K562 (cell line): ENCODE measurements around the gene EBF4. TPM values are rescaled to one million over a fixed set of nuclear protein-coding genes. Genes with fewer than 3 reads are reported as not detected.

Experiments used
- PYGO2 ChIP-seq: fragments of 450-650 bp; IDR thresholded peaks from 2 replicates; pipeline ENCODE4 v1.6.1; 2016; ENCODE audit warnings: mild to moderate bottlenecking, missing genetic modification characterization, moderate library complexity, missing compliant biosample characterization
- RBM15 ChIP-seq: fragments of 200-400 bp; formaldehyde crosslinking; IDR thresholded peaks from 2 replicates; pipeline ENCODE4 v1.6.1; 2018; ENCODE audit warnings: mild to moderate bottlenecking, low read length, moderate library complexity; ENCODE audit not compliant: insufficient read depth
- RBM39 ChIP-seq: fragments of 200-400 bp; formaldehyde crosslinking; optimal IDR thresholded peaks from 2 replicates; pipeline ENCODE3; 2018; ENCODE audit warnings: low read depth, low read length
- RFX5 ChIP-seq: IDR thresholded peaks from 2 replicates; pipeline ENCODE4 v1.6.1; 2011; ENCODE audit warnings: low read depth, mild to moderate bottlenecking, improper control_type of control experiment, low read length
- STAG1 ChIP-seq: sonication (generic); formaldehyde crosslinking; IDR thresholded peaks from 2 replicates; pipeline ENCODE4 v1.5.0; 2020; ENCODE audit warnings: missing genetic modification reagents, borderline replicate concordance
- polyA plus RNA-seq, 8 experiments: library from polyadenylated mRNA; depleted of rRNA in 4 of 8; stranded (reverse) in 5 of 8; unstranded in 3 of 8; fragments of >200 nt; fragmentation: Nextera tagmentation in 2 of 8; fragmentation: Illumina TruSeq in 1 of 8; extraction: Ambion mirVana in 2 of 8; extraction: Trizol in 1 of 8; gene quantifications; 2 replicates each; pipeline versions ENCODE4 v1.2.1 to v1.2.3, GENCODE V29; 2011 to 2014; ENCODE audit warnings: inconsistent platforms in 1 of 8, missing spikeins in 1 of 8
- total RNA-seq, 7 experiments: library from RNA; depleted of rRNA in 6 of 7; stranded (reverse); fragments of >200 nt in 6 of 7; fragmentation: Illumina TruSeq in 2 of 7; extraction: Trizol in 2 of 7; gene quantifications; 2 replicates each; pipeline versions ENCODE4 v1.2.1 to v1.2.3, GENCODE V29; 2011 to 2021; ENCODE audit warnings: low replicate concordance in 1 of 7
- TF ChIP-seq, protein P1 (sequence below): sonication (generic); formaldehyde crosslinking; IDR thresholded peaks from 2 replicates; pipeline ENCODE4 v1.8.1; 2022; ENCODE audit warnings: missing genetic modification reagents
- TF ChIP-seq, protein P2 (sequence below): fragments of 250-450 bp; sonication (Bioruptor Pico); IDR thresholded peaks from 2 replicates; pipeline ENCODE4 v1.4.0; 2020
- TF ChIP-seq, protein P3 (sequence below), 2 experiments: fragments of 450-650 bp; IDR thresholded peaks; 2 replicates each; pipeline ENCODE4 v1.6.1; 2016; ENCODE audit warnings: mild to moderate bottlenecking in 2 of 2, borderline replicate concordance in 1 of 2, low read depth in 1 of 2, moderate library complexity in 1 of 2
- TF ChIP-seq, protein P4 (sequence below): fragments of 250-450 bp; sonication (Bioruptor Pico); IDR thresholded peaks from 2 replicates; pipeline ENCODE4 v1.4.0; 2020; ENCODE audit warnings: mild to moderate bottlenecking, moderate library complexity, borderline replicate concordance
- TF ChIP-seq, protein P5 (sequence below): fragments of 450-650 bp; formaldehyde crosslinking; IDR thresholded peaks from 2 replicates; pipeline ENCODE4 v1.4.0; 2020; ENCODE audit warnings: mild to moderate bottlenecking, moderate library complexity

The EBF4 gene
- total and polyA plus RNA-seq, 9 of the 15 experiments (the other 6 are each of a cell fraction or from before 2014, with no cell fraction given), result 0.09 TPM; not detected in 8

DNA sequence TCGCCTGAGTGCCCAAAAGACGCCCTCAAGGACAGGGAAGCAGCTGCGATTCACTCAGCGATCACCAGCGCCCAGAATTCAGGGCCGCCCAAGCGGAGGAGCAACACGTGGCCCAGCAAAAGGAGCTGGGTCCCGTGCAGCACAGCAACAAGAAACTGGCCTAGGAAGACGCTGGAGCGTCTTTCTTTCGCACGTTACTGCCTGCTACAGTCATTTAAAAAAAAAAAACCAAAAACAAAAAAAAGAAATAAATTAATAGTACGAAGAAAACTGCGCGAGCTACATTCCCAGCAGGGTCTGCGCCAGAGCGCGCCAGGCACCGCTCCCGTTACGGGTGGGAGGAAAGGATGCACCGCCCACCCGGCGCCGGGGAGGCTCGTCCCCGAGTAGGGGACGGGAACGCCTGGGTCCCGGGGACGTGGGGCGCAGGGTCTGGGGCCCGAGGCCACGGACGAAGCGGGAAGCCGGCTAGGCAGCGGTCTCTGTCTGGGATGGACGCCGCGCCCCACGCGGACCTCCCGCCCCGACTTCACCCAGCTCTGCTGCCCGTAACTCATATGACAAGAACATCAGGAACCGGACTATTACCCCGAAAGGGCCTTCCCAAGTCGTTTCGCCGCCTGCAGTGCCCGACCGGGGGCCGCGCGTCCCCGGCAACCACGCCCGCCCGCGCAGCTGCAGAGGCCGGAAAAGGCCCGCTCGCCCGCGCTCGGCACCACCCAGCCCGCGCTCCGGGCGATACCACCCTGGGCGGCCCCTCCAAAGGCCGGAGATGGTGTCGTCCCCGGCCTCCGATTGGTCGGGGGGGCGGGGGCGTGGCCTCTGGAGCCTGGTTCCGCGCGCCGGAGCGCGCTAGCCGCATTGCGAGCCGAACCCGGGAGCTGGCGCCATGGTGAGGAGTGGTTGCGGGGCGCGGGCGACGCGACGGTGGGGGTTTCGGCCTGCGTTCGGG is 40.5 kb upstream of the EBF4 start, which contains the start of gene NOP56 (continued):
- TF ChIP-seq, protein P1, sequence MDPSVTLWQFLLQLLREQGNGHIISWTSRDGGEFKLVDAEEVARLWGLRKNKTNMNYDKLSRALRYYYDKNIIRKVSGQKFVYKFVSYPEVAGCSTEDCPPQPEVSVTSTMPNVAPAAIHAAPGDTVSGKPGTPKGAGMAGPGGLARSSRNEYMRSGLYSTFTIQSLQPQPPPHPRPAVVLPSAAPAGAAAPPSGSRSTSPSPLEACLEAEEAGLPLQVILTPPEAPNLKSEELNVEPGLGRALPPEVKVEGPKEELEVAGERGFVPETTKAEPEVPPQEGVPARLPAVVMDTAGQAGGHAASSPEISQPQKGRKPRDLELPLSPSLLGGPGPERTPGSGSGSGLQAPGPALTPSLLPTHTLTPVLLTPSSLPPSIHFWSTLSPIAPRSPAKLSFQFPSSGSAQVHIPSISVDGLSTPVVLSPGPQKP (CRISPR knock-in tag), result no peak
- no peak for TF ChIP-seq RFX5
- TF ChIP-seq, protein P2, sequence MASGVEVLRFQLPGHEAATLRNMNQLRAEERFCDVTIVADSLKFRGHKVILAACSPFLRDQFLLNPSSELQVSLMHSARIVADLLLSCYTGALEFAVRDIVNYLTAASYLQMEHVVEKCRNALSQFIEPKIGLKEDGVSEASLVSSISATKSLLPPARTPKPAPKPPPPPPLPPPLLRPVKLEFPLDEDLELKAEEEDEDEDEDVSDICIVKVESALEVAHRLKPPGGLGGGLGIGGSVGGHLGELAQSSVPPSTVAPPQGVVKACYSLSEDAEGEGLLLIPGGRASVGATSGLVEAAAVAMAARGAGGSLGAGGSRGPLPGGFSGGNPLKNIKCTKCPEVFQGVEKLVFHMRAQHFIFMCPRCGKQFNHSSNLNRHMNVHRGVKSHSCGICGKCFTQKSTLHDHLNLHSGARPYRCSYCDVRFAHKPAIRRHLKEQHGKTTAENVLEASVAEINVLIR (CRISPR knock-in tag), result no peak
- TF ChIP-seq STAG1 (CRISPR knock-in tag), result no peak
- TF ChIP-seq, protein P3, sequence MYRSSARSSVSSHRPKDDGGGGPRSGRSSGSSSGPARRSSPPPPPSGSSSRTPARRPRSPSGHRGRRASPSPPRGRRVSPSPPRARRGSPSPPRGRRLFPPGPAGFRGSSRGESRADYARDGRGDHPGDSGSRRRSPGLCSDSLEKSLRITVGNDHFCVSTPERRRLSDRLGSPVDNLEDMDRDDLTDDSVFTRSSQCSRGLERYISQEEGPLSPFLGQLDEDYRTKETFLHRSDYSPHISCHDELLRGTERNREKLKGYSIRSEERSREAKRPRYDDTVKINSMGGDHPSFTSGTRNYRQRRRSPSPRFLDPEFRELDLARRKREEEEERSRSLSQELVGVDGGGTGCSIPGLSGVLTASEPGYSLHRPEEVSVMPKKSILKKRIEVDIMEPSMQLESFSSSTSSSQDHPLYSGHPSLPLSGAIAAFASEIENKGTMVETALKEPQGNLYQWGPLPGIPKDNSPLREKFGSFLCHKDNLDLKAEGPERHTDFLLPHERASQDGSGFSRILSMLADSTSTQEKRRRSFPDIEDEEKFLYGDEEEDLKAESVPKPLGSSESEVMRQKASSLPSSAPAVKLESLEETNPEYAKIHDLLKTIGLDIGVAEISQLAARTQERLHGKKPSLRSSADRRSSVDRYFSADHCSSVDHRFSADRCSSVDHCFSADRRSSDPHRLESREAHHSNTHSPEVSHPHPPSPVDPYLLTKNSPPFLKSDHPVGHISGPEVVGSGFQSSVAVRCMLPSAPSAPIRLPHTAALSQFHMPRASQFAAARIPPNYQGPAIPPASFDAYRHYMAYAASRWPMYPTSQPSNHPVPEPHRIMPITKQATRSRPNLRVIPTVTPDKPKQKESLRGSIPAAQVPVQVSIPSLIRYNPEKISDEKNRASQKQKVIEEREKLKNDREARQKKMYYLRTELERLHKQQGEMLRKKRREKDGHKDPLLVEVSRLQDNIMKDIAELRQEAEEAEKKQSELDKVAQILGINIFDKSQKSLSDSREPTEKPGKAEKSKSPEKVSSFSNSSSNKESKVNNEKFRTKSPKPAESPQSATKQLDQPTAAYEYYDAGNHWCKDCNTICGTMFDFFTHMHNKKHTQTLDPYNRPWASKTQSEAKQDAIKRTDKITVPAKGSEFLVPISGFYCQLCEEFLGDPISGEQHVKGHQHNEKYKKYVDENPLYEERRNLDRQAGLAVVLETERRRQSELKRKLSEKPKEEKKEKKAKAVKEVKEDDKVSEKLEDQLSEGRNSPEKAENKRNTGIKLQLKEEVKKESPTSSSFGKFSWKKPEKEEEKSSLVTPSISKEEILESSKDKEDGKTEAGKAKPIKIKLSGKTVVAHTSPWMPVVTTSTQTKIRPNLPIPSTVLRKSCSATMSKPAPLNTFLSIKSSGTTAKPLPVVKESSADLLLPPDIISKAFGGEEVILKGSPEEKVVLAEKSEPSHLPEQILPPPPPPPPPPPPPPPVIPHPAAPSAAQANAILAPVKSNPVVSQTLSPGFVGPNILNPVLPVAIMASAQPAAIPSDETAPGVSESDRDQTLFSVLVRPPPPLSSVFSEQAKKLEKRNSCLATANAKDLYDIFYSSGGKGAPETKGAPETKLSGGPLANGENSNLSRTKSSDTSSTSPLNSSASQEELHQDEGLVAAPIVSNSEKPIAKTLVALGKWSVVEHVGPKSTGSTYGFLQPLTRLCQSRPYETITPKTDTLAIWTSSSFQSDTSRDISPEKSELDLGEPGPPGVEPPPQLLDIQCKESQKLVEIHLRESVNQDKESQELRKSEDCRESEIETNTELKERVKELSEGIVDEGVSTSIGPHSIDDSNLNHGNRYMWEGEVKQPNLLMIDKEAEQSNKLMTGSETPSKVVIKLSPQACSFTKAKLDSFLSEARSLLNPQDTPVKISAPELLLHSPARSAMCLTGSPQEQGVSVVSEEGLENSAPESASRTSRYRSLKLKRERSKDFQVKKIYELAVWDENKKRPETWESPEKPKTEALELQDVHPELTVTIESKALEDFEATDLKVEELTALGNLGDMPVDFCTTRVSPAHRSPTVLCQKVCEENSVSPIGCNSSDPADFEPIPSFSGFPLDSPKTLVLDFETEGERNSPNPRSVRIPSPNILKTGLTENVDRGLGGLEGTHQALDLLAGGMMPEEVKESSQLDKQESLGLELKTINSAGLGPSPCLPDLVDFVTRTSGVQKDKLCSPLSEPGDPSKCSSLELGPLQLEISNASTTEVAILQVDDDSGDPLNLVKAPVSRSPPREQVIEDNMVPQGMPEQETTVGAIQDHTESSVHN (IDR thresholded peaks at IDR 0.05; ENCODE audit: borderline replicate concordance in 1 of 2, low read depth in 1 of 2), result no peak
- TF ChIP-seq, protein P4, sequence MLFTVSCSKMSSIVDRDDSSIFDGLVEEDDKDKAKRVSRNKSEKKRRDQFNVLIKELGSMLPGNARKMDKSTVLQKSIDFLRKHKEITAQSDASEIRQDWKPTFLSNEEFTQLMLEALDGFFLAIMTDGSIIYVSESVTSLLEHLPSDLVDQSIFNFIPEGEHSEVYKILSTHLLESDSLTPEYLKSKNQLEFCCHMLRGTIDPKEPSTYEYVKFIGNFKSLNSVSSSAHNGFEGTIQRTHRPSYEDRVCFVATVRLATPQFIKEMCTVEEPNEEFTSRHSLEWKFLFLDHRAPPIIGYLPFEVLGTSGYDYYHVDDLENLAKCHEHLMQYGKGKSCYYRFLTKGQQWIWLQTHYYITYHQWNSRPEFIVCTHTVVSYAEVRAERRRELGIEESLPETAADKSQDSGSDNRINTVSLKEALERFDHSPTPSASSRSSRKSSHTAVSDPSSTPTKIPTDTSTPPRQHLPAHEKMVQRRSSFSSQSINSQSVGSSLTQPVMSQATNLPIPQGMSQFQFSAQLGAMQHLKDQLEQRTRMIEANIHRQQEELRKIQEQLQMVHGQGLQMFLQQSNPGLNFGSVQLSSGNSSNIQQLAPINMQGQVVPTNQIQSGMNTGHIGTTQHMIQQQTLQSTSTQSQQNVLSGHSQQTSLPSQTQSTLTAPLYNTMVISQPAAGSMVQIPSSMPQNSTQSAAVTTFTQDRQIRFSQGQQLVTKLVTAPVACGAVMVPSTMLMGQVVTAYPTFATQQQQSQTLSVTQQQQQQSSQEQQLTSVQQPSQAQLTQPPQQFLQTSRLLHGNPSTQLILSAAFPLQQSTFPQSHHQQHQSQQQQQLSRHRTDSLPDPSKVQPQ (CRISPR knock-in tag), result no peak
- no peak for TF ChIP-seq PYGO2 (tag)
- TF ChIP-seq RBM39, result no peak
- TF ChIP-seq, protein P5, sequence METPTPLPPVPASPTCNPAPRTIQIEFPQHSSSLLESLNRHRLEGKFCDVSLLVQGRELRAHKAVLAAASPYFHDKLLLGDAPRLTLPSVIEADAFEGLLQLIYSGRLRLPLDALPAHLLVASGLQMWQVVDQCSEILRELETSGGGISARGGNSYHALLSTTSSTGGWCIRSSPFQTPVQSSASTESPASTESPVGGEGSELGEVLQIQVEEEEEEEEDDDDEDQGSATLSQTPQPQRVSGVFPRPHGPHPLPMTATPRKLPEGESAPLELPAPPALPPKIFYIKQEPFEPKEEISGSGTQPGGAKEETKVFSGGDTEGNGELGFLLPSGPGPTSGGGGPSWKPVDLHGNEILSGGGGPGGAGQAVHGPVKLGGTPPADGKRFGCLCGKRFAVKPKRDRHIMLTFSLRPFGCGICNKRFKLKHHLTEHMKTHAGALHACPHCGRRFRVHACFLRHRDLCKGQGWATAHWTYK, result no peak; the same call in 1 of the 2 replicates
- no peak for TF ChIP-seq RBM15
